ENCODE results near the gene HOXD4. TPM values are rescaled to one million over a fixed set of nuclear protein-coding genes. Genes with fewer than 3 reads are reported as not detected.

Gene HOXD4
- total RNA-seq, 1 experiment from 2014 or later = not detected

GRCh38 chr2:176166272-176166671 lies 14.9 kb downstream of the HOXD4 start:
- Histone ChIP-seq H3K9me3 (ENCODE audit: low read length) (no peaks in the 10 kb centered on the region), H3K9ac (ENCODE audit: low read length) (no peak overlapping the region), H3K4me1 (ENCODE audit: low read length) (no peaks in the 10 kb centered on the region), H3K36me3 (ENCODE audit: insufficient read depth, low read length) (no peaks in the 10 kb centered on the region), H3K9me2 (replicated peaks; ENCODE audit: insufficient read depth, low read length) (no peaks in the 10 kb centered on the region), H3K27ac (ENCODE audit: low read length) (no peak overlapping the region), H3K27me3 (ENCODE audit: low read length) (no peaks in the 10 kb centered on the region), H3K4me2 (ENCODE audit: low read depth, low read length, poor library complexity, severe bottlenecking) (no peak overlapping the region), H4K20me1 (ENCODE audit: insufficient read depth, low read depth, low read length) (no peaks in the 10 kb centered on the region), H3K4me3 (ENCODE audit: low read length) (no peak overlapping the region), H2AFZ (ENCODE audit: low read length) (no peak overlapping the region), H3K79me2 (ENCODE audit: low read length) (no peaks in the 10 kb centered on the region)
- no peak for DNase-seq

- H3K9me3 ChIP-seq (ENCODE audit: low read length) = no peaks in the 10 kb centered on the region
- H2AFZ ChIP-seq (ENCODE audit: low read length) = no peak overlapping the region
- H3K79me2 ChIP-seq (ENCODE audit: low read length) = no peaks in the 10 kb centered on the region
- no peak overlapping the region for H3K27ac ChIP-seq (ENCODE audit: low read length)
- no peaks in the 10 kb centered on the region for H4K20me1 ChIP-seq (ENCODE audit: insufficient read depth, low read depth, low read length)
- no peak overlapping the region for H3K4me3 ChIP-seq (ENCODE audit: low read length)
- no peaks in the 10 kb centered on the region for H3K36me3 ChIP-seq (ENCODE audit: insufficient read depth, low read length)
- H3K4me2 ChIP-seq (ENCODE audit: low read depth, low read length, poor library complexity, severe bottlenecking) = no peak overlapping the region
- DNase-seq = no peak
- H3K4me1 ChIP-seq (ENCODE audit: low read length) = no peaks in the 10 kb centered on the region
- no peaks in the 10 kb centered on the region for H3K27me3 ChIP-seq (ENCODE audit: low read length)
- H3K9ac ChIP-seq (ENCODE audit: low read length) = no peak overlapping the region
- H3K9me2 ChIP-seq (replicated peaks; ENCODE audit: insufficient read depth, low read length) = no peaks in the 10 kb centered on the region
Measured at GRCh38 chr2:176167398-176167797, 16.0 kb downstream of the HOXD4 start.

- H4K20me1 ChIP-seq (ENCODE audit: insufficient read depth, low read depth, low read length) = no peaks in the 10 kb centered on the region
- no peak overlapping the region for H2AFZ ChIP-seq (ENCODE audit: low read length)
- no peaks in the 10 kb centered on the region for H3K79me2 ChIP-seq (ENCODE audit: low read length)
- no peaks in the 10 kb centered on the region for H3K9me3 ChIP-seq (ENCODE audit: low read length)
- H3K27ac ChIP-seq (ENCODE audit: low read length) = no peak overlapping the region
- H3K36me3 ChIP-seq (ENCODE audit: insufficient read depth, low read length) = no peaks in the 10 kb centered on the region
- H3K9me2 ChIP-seq (replicated peaks; ENCODE audit: insufficient read depth, low read length) = no peaks in the 10 kb centered on the region
- no peak for DNase-seq
- H3K4me1 ChIP-seq (ENCODE audit: low read length) = peaks cover 8% of the 10 kb centered on the region
- H3K4me3 ChIP-seq (ENCODE audit: low read length) = no peak overlapping the region
- no peak overlapping the region for H3K4me2 ChIP-seq (ENCODE audit: low read depth, low read length, poor library complexity, severe bottlenecking)
- H3K9ac ChIP-seq (ENCODE audit: low read length) = no peak overlapping the region
- no peaks in the 10 kb centered on the region for H3K27me3 ChIP-seq (ENCODE audit: low read length)
Measured at GRCh38 chr2:176169181-176169580, 17.8 kb downstream of the HOXD4 start.

- Histone ChIP-seq H3K4me2 (ENCODE audit: low read depth, low read length, poor library complexity, severe bottlenecking) (no peak overlapping the region), H3K27me3 (ENCODE audit: low read length) (no peaks in the 10 kb centered on the region)
Measured at GRCh38 chr2:176169711-176170110, 18.4 kb downstream of the HOXD4 start.

GRCh38 chr2:176170602-176171305 lies 19.4 kb downstream of the HOXD4 start:
- Histone ChIP-seq H3K79me2 (ENCODE audit: low read length) (no peaks in the 10 kb centered on the region), H3K4me1 (ENCODE audit: low read length) (peaks cover 24% of the 10 kb centered on the region), H3K4me2 (ENCODE audit: low read depth, low read length, poor library complexity, severe bottlenecking) (no peak overlapping the region), H3K9me2 (replicated peaks; ENCODE audit: insufficient read depth, low read length) (no peaks in the 10 kb centered on the region), H3K27me3 (ENCODE audit: low read length) (no peaks in the 10 kb centered on the region), H3K9ac (ENCODE audit: low read length) (no peak overlapping the region), H2AFZ (ENCODE audit: low read length) (no peak overlapping the region), H3K4me3 (ENCODE audit: low read length) (no peak overlapping the region), H3K27ac (ENCODE audit: low read length) (no peak overlapping the region), H4K20me1 (ENCODE audit: insufficient read depth, low read depth, low read length) (no peaks in the 10 kb centered on the region), H3K9me3 (ENCODE audit: low read length) (no peaks in the 10 kb centered on the region), H3K36me3 (ENCODE audit: insufficient read depth, low read length) (no peaks in the 10 kb centered on the region)
- DNase-seq = no peak

More at GRCh38 chr2:176169711-176170110, 18.4 kb downstream of the HOXD4 start:
- H2AFZ ChIP-seq (ENCODE audit: low read length) = no peak overlapping the region
- H3K9ac ChIP-seq (ENCODE audit: low read length) = no peak overlapping the region
- no peak for DNase-seq
- no peaks in the 10 kb centered on the region for H3K9me3 ChIP-seq (ENCODE audit: low read length)
- H3K9me2 ChIP-seq (replicated peaks; ENCODE audit: insufficient read depth, low read length) = no peaks in the 10 kb centered on the region
- H3K4me1 ChIP-seq (ENCODE audit: low read length) = peaks cover 14% of the 10 kb centered on the region
- H3K79me2 ChIP-seq (ENCODE audit: low read length) = no peaks in the 10 kb centered on the region
- no peaks in the 10 kb centered on the region for H3K36me3 ChIP-seq (ENCODE audit: insufficient read depth, low read length)
- H3K4me3 ChIP-seq (ENCODE audit: low read length) = no peak overlapping the region
- no peak overlapping the region for H3K27ac ChIP-seq (ENCODE audit: low read length)
- no peaks in the 10 kb centered on the region for H4K20me1 ChIP-seq (ENCODE audit: insufficient read depth, low read depth, low read length)

- Histone ChIP-seq H3K27me3 (ENCODE audit: low read length) (no peaks in the 10 kb centered on the region), H2AFZ (ENCODE audit: low read length) (no peak overlapping the region), H3K4me1 (ENCODE audit: low read length) (peaks cover 31% of the 10 kb centered on the region), H3K9me3 (ENCODE audit: low read length) (no peaks in the 10 kb centered on the region), H3K27ac (ENCODE audit: low read length) (no peak overlapping the region), H4K20me1 (ENCODE audit: insufficient read depth, low read depth, low read length) (no peaks in the 10 kb centered on the region), H3K36me3 (ENCODE audit: insufficient read depth, low read length) (no peaks in the 10 kb centered on the region), H3K4me2 (ENCODE audit: low read depth, low read length, poor library complexity, severe bottlenecking) (no peak overlapping the region), H3K4me3 (ENCODE audit: low read length) (no peak overlapping the region), H3K9ac (ENCODE audit: low read length) (no peak overlapping the region), H3K79me2 (ENCODE audit: low read length) (no peaks in the 10 kb centered on the region), H3K9me2 (replicated peaks; ENCODE audit: insufficient read depth, low read length) (no peaks in the 10 kb centered on the region)
- no peak for DNase-seq
Measured at GRCh38 chr2:176171351-176172006, 20.1 kb downstream of the HOXD4 start.

GRCh38 chr2:176172007-176172894 lies 20.9 kb downstream of the HOXD4 start:
- Histone ChIP-seq H3K9me2 (replicated peaks; ENCODE audit: insufficient read depth, low read length) (no peaks in the 10 kb centered on the region), H3K27me3 (ENCODE audit: low read length) (no peaks in the 10 kb centered on the region)
- DNase-seq = no peak

More at GRCh38 chr2:176172007-176172894, 20.9 kb downstream of the HOXD4 start:
- Histone ChIP-seq H3K79me2 (ENCODE audit: low read length) (no peaks in the 10 kb centered on the region), H3K4me2 (ENCODE audit: low read depth, low read length, poor library complexity, severe bottlenecking) (no peak overlapping the region), H3K4me1 (ENCODE audit: low read length) (peaks cover 38% of the 10 kb centered on the region), H3K9ac (ENCODE audit: low read length) (no peak overlapping the region), H3K36me3 (ENCODE audit: insufficient read depth, low read length) (no peaks in the 10 kb centered on the region), H3K4me3 (ENCODE audit: low read length) (no peak overlapping the region), H3K27ac (ENCODE audit: low read length) (no peak overlapping the region), H2AFZ (ENCODE audit: low read length) (no peak overlapping the region), H4K20me1 (ENCODE audit: insufficient read depth, low read depth, low read length) (no peaks in the 10 kb centered on the region), H3K9me3 (ENCODE audit: low read length) (no peaks in the 10 kb centered on the region)
